HCT116 (cell line): Measurements from ENCODE around the gene CTU2. TPM values are rescaled to one million over a fixed set of nuclear protein-coding genes. Genes with fewer than 3 reads are reported as not detected.

Experiments used
- ATAC-seq: fragments of 200-7000 bp; cut with Tn5 transposase; 2 replicates; pipeline ENCODE4 v1.9.1; 2020; ENCODE audit warnings: mild to moderate bottlenecking, moderate library complexity
- BruUV-seq: library from RNA; stranded (reverse); fragments of 400-500 nt; replicated peaks from 2 replicates; lab custom pipeline; 2021; lab: Mats Ljungman, UMichigan
- CTCF ChIA-PET: fragments of 300-600 bp; sonication (Branson Sonifier 250); formaldehyde crosslinking; loops from one replicate; lab custom pipeline; 2021; ENCODE audit warnings: antibody characterized with exemption; lab: Charles Lee
- POLR2A ChIA-PET: fragments of 300-600, 350-600 bp; sonication (Branson Sonifier 250); formaldehyde crosslinking; loops from one replicate; lab custom pipeline; 2021; ENCODE audit warnings: antibody characterized with exemption; lab: Charles Lee
- RAD21 ChIA-PET, 2 experiments: fragments of 300-600 bp; sonication (Branson Sonifier 250); formaldehyde crosslinking; loops; one replicate each; lab custom pipeline; 2023; ENCODE audit warnings: low total read pairs in 2 of 2; ENCODE audit not compliant: uncharacterized antibody in 2 of 2, unreplicated experiment in 2 of 2, low non-redundant PET in 1 of 2; lab: Charles Lee
- DNase-seq: peaks from one replicate; pipeline ENCODE4 v3.0.0-alpha.2; 2010; ENCODE audit warnings: low read depth, low spot score
- H2AFZ ChIP-seq: fragments of 200-600 bp; shearing (Covaris generic), sonication (generic); 2 replicates; pipeline ENCODE4 v1.6.1; 2017; ENCODE audit warnings: low read depth, mixed run types, mixed read lengths, antibody characterized with exemption, low read length; ENCODE audit not compliant: poor library complexity, severe bottlenecking
- H3K27ac ChIP-seq: 2 replicates; pipeline ENCODE4 v1.5.1; 2012; ENCODE audit warnings: low read depth, low read length
- H3K27me3 ChIP-seq: fragments of 200-600 bp; sonication (generic); 2 replicates; pipeline ENCODE4 v1.6.1; 2016; ENCODE audit warnings: mixed run types, low read length, mixed read lengths; ENCODE audit not compliant: insufficient read depth
- H3K36me3 ChIP-seq, 2 experiments: fragments of 200-500 bp in 1 of 2; fragments of 200-600 bp in 1 of 2; sonication (Bioruptor generic) in 1 of 2; sonication (generic) in 1 of 2; 2 replicates each; pipeline versions ENCODE4 v1.5.1 to v1.6.1; 2014 to 2016; ENCODE audit warnings: low read length in 2 of 2, inconsistent platforms in 1 of 2, mixed read lengths in 1 of 2, mixed run types in 1 of 2; ENCODE audit not compliant: insufficient read depth in 2 of 2, control insufficient read depth in 1 of 2
- H3K4me1 ChIP-seq, 2 experiments: fragments of 200-600 bp in 1 of 2; sonication (generic) in 1 of 2; 2 replicates each; pipeline versions ENCODE4 v1.5.1 to v1.6.1; 2012 to 2017; ENCODE audit warnings: low read length in 2 of 2, inconsistent platforms in 1 of 2, mild to moderate bottlenecking in 1 of 2, mixed read lengths in 1 of 2, mixed run types in 1 of 2, moderate library complexity in 1 of 2; ENCODE audit not compliant: insufficient read depth in 2 of 2, control insufficient read depth in 1 of 2
- H3K4me2 ChIP-seq: fragments of 200-600 bp; sonication (generic); 2 replicates; pipeline ENCODE4 v1.6.1; 2017; ENCODE audit warnings: mixed run types, low read length, mixed read lengths
- H3K4me3 ChIP-seq, 2 experiments: fragments of 200-600 bp in 1 of 2; sonication (generic) in 1 of 2; replicated peaks in 1 of 2; 2 replicates each; pipeline ENCODE4 v1.5.1; 2011 to 2016; ENCODE audit warnings: low read length in 2 of 2, control low read depth in 1 of 2, low read depth in 1 of 2, mild to moderate bottlenecking in 1 of 2, mixed read lengths in 1 of 2, mixed run types in 1 of 2
- H3K79me2 ChIP-seq: fragments of 200-600 bp; sonication (generic); 2 replicates; pipeline ENCODE4 v1.6.1; 2017; ENCODE audit warnings: mild to moderate bottlenecking, mixed run types, low read length, moderate library complexity, mixed read lengths; ENCODE audit not compliant: insufficient read depth
- H3K9ac ChIP-seq: fragments of 200-600 bp; sonication (generic); 2 replicates; pipeline ENCODE4 v1.6.1; 2016; ENCODE audit warnings: low read length, mixed read lengths
- H3K9me2 ChIP-seq: fragments of 200-600 bp; sonication (generic), shearing (Covaris generic); 2 replicates; pipeline ENCODE4 v1.6.1; 2017; ENCODE audit warnings: mixed run types, mild to moderate bottlenecking, moderate library complexity; ENCODE audit not compliant: insufficient read depth
- H3K9me3 ChIP-seq, 2 experiments: fragments of 200-500 bp in 1 of 2; fragments of 200-600 bp in 1 of 2; sonication (Bioruptor generic) in 1 of 2; sonication (generic) in 1 of 2; 2 replicates each; pipeline ENCODE4 v1.6.1; 2014 to 2017; ENCODE audit warnings: low read length in 2 of 2, mixed read lengths in 2 of 2, inconsistent platforms in 1 of 2, low read depth in 1 of 2, mild to moderate bottlenecking in 1 of 2, mixed run types in 1 of 2, moderate library complexity in 1 of 2; ENCODE audit not compliant: control insufficient read depth in 1 of 2, insufficient read depth in 1 of 2
- H4K20me1 ChIP-seq: fragments of 200-600 bp; sonication (generic), shearing (Covaris generic); 2 replicates; pipeline ENCODE4 v1.6.1; 2017; ENCODE audit warnings: mixed run types, mild to moderate bottlenecking, moderate library complexity; ENCODE audit not compliant: insufficient read depth
- EZH2phosphoT487 ChIP-seq: fragments of 200-600 bp; IDR thresholded peaks from 2 replicates; pipeline ENCODE4 v1.6.1; 2018; ENCODE audit warnings: antibody characterized with exemption, borderline replicate concordance
- POLR2A ChIP-seq: IDR thresholded peaks from 2 replicates; pipeline ENCODE4 v1.7.0; 2011; ENCODE audit warnings: borderline replicate concordance; ENCODE audit not compliant: insufficient read depth, insufficient read length; ENCODE audit errors: extremely low read depth
- RAD21 ChIP-seq: IDR thresholded peaks from 2 replicates; pipeline ENCODE4 v1.6.1; 2012; ENCODE audit warnings: low read depth, mild to moderate bottlenecking
- SP1 ChIP-seq: IDR thresholded peaks from 2 replicates; pipeline ENCODE4 v1.6.1; 2012; ENCODE audit warnings: low read depth
- intact Hi-C: fragments of 100-400 bp; cut with micrococcal nuclease; formaldehyde crosslinking; loops from 2 replicates; pipeline ENCODE4 v1.10.0; 2022
- total RNA-seq: library from RNA; stranded (reverse); gene quantifications from one replicate; pipeline ENCODE4 v1.2.1, GENCODE V29; 2021; ENCODE audit not compliant: unreplicated experiment
- TF ChIP-seq, protein P1 (sequence below): IDR thresholded peaks from 2 replicates; pipeline ENCODE4 v1.6.1; 2012
- TF ChIP-seq, protein P2 (sequence below): IDR thresholded peaks from 2 replicates; pipeline ENCODE4 v1.6.1; 2011; ENCODE audit warnings: mild to moderate bottlenecking, low read length, moderate library complexity; ENCODE audit not compliant: insufficient replicate concordance; ENCODE audit errors: extremely low read depth

The CTU2 gene
- total RNA-seq, 1 experiment from 2014 or later: 71.3 TPM

DNA sequence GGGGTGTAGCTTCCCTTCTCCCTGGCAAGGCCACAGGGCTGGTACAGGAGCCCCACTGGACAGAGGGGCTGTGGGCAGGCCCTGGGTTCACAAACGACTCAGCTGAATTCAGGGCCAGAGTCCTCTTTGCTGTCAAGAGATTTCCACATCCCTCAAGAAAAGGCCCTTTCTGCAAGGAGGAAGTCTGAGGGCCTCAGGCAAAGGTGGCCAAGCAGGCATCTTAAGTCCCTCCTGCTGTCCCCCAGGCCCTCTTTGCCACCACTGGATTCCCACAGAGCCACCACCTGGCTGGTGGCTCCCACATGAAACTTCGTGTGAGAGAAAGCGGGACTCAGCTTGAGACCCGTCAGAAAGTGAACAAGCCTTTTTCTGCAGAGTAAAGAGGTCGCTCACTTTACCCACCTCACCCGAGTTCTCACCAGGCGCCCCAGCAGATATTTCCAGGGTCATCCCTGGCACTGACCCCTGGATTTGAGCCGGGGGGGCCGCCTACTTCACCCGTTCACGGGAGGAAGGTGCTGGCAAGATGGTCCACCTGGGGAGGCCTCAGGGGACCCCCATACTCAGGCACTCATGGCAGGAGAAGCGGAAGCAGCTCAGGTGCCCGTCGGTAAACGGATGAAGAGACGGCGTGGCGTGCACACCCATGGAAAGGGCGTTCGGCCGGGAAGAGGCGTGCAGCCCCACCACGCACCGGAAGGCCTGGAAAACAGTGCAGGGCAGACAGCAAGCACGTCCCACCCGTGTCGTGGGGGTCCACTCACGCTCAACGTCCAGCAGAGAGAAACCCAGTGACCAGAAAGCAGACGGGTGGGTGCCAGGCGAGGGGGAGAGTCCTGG, 3.7 kb upstream of the CTU2 start:
- intact Hi-C loops: no loop called here
- ATAC-seq: no peak

More for the DNA sequence above, 3.7 kb upstream of the CTU2 start:
- H3K36me3 ChIP-seq: peaks cover 2 to 3% of the 10 kb centered on the region in 2 experiments; a peak in 1 of 4 replicates
- BruUV-seq: no TSS peak
- ChIA-PET RAD21 (no interaction called here), POLR2A (no interaction called here), CTCF (interaction anchor here (0.6 kb wide), 1 partner anchor 142 kb away, joined by 3 read pairs; no protein-coding TSS in a partner anchor)
- no peak for DNase-seq
- TF ChIP-seq RAD21 (no peak), POLR2A (no peak), SP1 (no peak), EZH2phosphoT487 (no peak)
- TF ChIP-seq, protein P1, sequence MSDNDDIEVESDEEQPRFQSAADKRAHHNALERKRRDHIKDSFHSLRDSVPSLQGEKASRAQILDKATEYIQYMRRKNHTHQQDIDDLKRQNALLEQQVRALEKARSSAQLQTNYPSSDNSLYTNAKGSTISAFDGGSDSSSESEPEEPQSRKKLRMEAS: no peak
- TF ChIP-seq, protein P2, sequence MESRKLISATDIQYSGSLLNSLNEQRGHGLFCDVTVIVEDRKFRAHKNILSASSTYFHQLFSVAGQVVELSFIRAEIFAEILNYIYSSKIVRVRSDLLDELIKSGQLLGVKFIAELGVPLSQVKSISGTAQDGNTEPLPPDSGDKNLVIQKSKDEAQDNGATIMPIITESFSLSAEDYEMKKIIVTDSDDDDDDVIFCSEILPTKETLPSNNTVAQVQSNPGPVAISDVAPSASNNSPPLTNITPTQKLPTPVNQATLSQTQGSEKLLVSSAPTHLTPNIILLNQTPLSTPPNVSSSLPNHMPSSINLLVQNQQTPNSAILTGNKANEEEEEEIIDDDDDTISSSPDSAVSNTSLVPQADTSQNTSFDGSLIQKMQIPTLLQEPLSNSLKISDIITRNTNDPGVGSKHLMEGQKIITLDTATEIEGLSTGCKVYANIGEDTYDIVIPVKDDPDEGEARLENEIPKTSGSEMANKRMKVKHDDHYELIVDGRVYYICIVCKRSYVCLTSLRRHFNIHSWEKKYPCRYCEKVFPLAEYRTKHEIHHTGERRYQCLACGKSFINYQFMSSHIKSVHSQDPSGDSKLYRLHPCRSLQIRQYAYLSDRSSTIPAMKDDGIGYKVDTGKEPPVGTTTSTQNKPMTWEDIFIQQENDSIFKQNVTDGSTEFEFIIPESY: no peak
- H3K4me3 ChIP-seq: no peak overlapping the region
- peaks cover 14 to 15% of the 10 kb centered on the region in 2 experiments for H3K4me1 ChIP-seq
- H3K9ac ChIP-seq: no peak overlapping the region
- H3K27ac ChIP-seq: no peak overlapping the region
- H3K9me3 ChIP-seq: no peaks in the 10 kb centered on the region
- no peak overlapping the region for H2AFZ ChIP-seq
- peaks cover 22% of the 10 kb centered on the region for H3K79me2 ChIP-seq
- no peaks in the 10 kb centered on the region for H4K20me1 ChIP-seq
- H3K27me3 ChIP-seq: no peaks in the 10 kb centered on the region
- no peak overlapping the region for H3K4me2 ChIP-seq
- H3K9me2 ChIP-seq: no peaks in the 10 kb centered on the region
